Effector memory CD4-positive, alpha-beta T cell (primary cell): ENCODE results near the gene CTTN.

Experiments used
- DNase-seq, 3 donors: peaks; one replicate each; pipeline ENCODE4 v3.0.0-alpha.2; 2020
- H3K27ac ChIP-seq: 2 replicates; pipeline ENCODE4 v1.7.0; 2013; ENCODE audit warnings: mild to moderate bottlenecking, low read length, moderate library complexity; ENCODE audit not compliant: insufficient read depth, poor library complexity, severe bottlenecking
- H3K27me3 ChIP-seq: replicated peaks from 2 replicates; pipeline ENCODE4 v1.7.0; 2013; ENCODE audit warnings: mild to moderate bottlenecking, low read length; ENCODE audit not compliant: insufficient read depth, control insufficient read depth, poor library complexity, severe bottlenecking
- H3K36me3 ChIP-seq: 2 replicates; pipeline ENCODE4 v1.7.0; 2013; ENCODE audit warnings: mild to moderate bottlenecking, low read length, moderate library complexity; ENCODE audit not compliant: control insufficient read depth, insufficient read depth
- H3K4me1 ChIP-seq: 2 replicates; pipeline ENCODE4 v1.7.0; 2013; ENCODE audit warnings: low read length, mild to moderate bottlenecking; ENCODE audit not compliant: control insufficient read depth, insufficient read depth, poor library complexity, severe bottlenecking
- H3K4me3 ChIP-seq: 2 replicates; pipeline ENCODE4 v1.7.0; 2013; ENCODE audit warnings: low read length, low read depth, mild to moderate bottlenecking; ENCODE audit not compliant: insufficient read depth, poor library complexity, severe bottlenecking
- H3K9me3 ChIP-seq: 2 replicates; pipeline ENCODE4 v1.7.0; 2013; ENCODE audit warnings: mild to moderate bottlenecking, low read length, moderate library complexity; ENCODE audit not compliant: control insufficient read depth

The CTTN gene

GRCh38 chr11:70460964-70461363, 62.6 kb downstream of the CTTN start:
- H3K36me3 ChIP-seq, result no peaks in the 10 kb centered on the region
- no peak overlapping the region for H3K27ac ChIP-seq
- H3K27me3 ChIP-seq, result no peaks in the 10 kb centered on the region
- no peaks in the 10 kb centered on the region for H3K9me3 ChIP-seq
- no peaks in the 10 kb centered on the region for H3K4me1 ChIP-seq
- no peak overlapping the region for H3K4me3 ChIP-seq
- DNase-seq, result no peak

- DNase-seq, result no peak
- Histone ChIP-seq H3K4me1 (no peaks in the 10 kb centered on the region), H3K9me3 (no peaks in the 10 kb centered on the region), H3K27ac (no peak overlapping the region), H3K4me3 (no peak overlapping the region), H3K27me3 (no peaks in the 10 kb centered on the region), H3K36me3 (no peaks in the 10 kb centered on the region)
These were observed 64.6 kb downstream of the CTTN start for GRCh38 chr11:70462818-70463477.

- no peak overlapping the region for H3K4me3 ChIP-seq
- no peaks in the 10 kb centered on the region for H3K4me1 ChIP-seq
- no peaks in the 10 kb centered on the region for H3K36me3 ChIP-seq
- H3K27me3 ChIP-seq, result no peaks in the 10 kb centered on the region
- DNase-seq, result no peak
- H3K27ac ChIP-seq, result no peak overlapping the region
- H3K9me3 ChIP-seq, result no peaks in the 10 kb centered on the region
These were observed 65.3 kb downstream of the CTTN start for GRCh38 chr11:70463478-70464255.

- Histone ChIP-seq H3K9me3 (no peaks in the 10 kb centered on the region), H3K4me1 (no peaks in the 10 kb centered on the region), H3K36me3 (no peaks in the 10 kb centered on the region), H3K27me3 (no peaks in the 10 kb centered on the region), H3K4me3 (no peak overlapping the region), H3K27ac (no peak overlapping the region)
- DNase-seq, result no peak
These were observed 66.4 kb downstream of the CTTN start for GRCh38 chr11:70464509-70465361.

GRCh38 chr11:70466154-70466553, 67.8 kb downstream of the CTTN start:
- no peaks in the 10 kb centered on the region for H3K36me3 ChIP-seq

GRCh38 chr11:70466596-70466995, 68.3 kb downstream of the CTTN start:
- no peaks in the 10 kb centered on the region for H3K4me1 ChIP-seq
- no peaks in the 10 kb centered on the region for H3K36me3 ChIP-seq
- H3K27ac ChIP-seq, result no peak overlapping the region
- H3K27me3 ChIP-seq, result no peaks in the 10 kb centered on the region
- no peak overlapping the region for H3K4me3 ChIP-seq
- no peaks in the 10 kb centered on the region for H3K9me3 ChIP-seq
- DNase-seq, result no peak

More at GRCh38 chr11:70466154-70466553, 67.8 kb downstream of the CTTN start:
- no peaks in the 10 kb centered on the region for H3K27me3 ChIP-seq
- no peaks in the 10 kb centered on the region for H3K9me3 ChIP-seq
- no peaks in the 10 kb centered on the region for H3K4me1 ChIP-seq
- H3K4me3 ChIP-seq, result no peak overlapping the region
- no peak for DNase-seq
- H3K27ac ChIP-seq, result no peak overlapping the region

GRCh38 chr11:70467201-70468085, 69.1 kb downstream of the CTTN start:
- Histone ChIP-seq H3K4me1 (no peaks in the 10 kb centered on the region), H3K9me3 (no peaks in the 10 kb centered on the region), H3K36me3 (no peaks in the 10 kb centered on the region), H3K4me3 (no peak overlapping the region), H3K27me3 (no peaks in the 10 kb centered on the region), H3K27ac (no peak overlapping the region)
- DNase-seq, result no peak

GRCh38 chr11:70468256-70469195, 70.2 kb downstream of the CTTN start:
- H3K4me1 ChIP-seq, result no peaks in the 10 kb centered on the region
- no peaks in the 10 kb centered on the region for H3K36me3 ChIP-seq
- no peaks in the 10 kb centered on the region for H3K9me3 ChIP-seq
- no peak for DNase-seq
- no peak overlapping the region for H3K4me3 ChIP-seq
- no peaks in the 10 kb centered on the region for H3K27me3 ChIP-seq
- H3K27ac ChIP-seq, result no peak overlapping the region

- Histone ChIP-seq H3K4me3 (no peak overlapping the region), H3K36me3 (no peaks in the 10 kb centered on the region), H3K4me1 (no peaks in the 10 kb centered on the region), H3K9me3 (no peaks in the 10 kb centered on the region), H3K27me3 (no peaks in the 10 kb centered on the region), H3K27ac (no peak overlapping the region)
- DNase-seq, result no peak
These were observed 71.8 kb downstream of the CTTN start for GRCh38 chr11:70470127-70470526.
